HepG2 (cell line): ENCODE data around the gene ELL3.

Experiments used
- CTCF ChIP-seq: sonication (generic); formaldehyde crosslinking; IDR thresholded peaks from 2 replicates; pipeline ENCODE4 v1.5.0; 2020; ENCODE audit warnings: mild to moderate bottlenecking, missing genetic modification reagents, moderate library complexity
- HOXA7 ChIP-seq: sonication (generic); formaldehyde crosslinking; IDR thresholded peaks from 2 replicates; pipeline ENCODE4 v1.8.1; 2022; ENCODE audit warnings: mild to moderate bottlenecking, missing genetic modification reagents, moderate library complexity
- KDM5B ChIP-seq: sonication (generic); formaldehyde crosslinking; IDR thresholded peaks from 2 replicates; pipeline ENCODE4 v1.4.0; 2020; ENCODE audit warnings: missing genetic modification reagents, mild to moderate bottlenecking, borderline replicate concordance
- KLF16 ChIP-seq, 2 experiments: sonication (generic) in 1 of 2; formaldehyde crosslinking in 1 of 2; IDR thresholded peaks; 2 replicates each; pipeline versions ENCODE4 v1.6.1 to v1.8.0; 2016 to 2023; ENCODE audit warnings: missing genetic modification reagents in 2 of 2, missing compliant biosample characterization in 1 of 2
- POLR2A ChIP-seq, 2 experiments: IDR thresholded peaks; 2 replicates each; pipeline ENCODE4 v1.6.1; 2011; ENCODE audit warnings: low read depth in 2 of 2, low read length in 2 of 2, mild to moderate bottlenecking in 1 of 2, moderate library complexity in 1 of 2; ENCODE audit not compliant: insufficient read depth in 1 of 2
- POLR2AphosphoS5 ChIP-seq: IDR thresholded peaks from 2 replicates; pipeline ENCODE4 v1.6.1; 2012; ENCODE audit warnings: low read depth, low read length
- REST ChIP-seq, 2 experiments: IDR thresholded peaks; 2 replicates each; pipeline ENCODE4 v1.6.1; 2011 to 2012; ENCODE audit warnings: low read length in 2 of 2, borderline replicate concordance in 1 of 2, low read depth in 1 of 2, mild to moderate bottlenecking in 1 of 2, moderate library complexity in 1 of 2
- TF ChIP-seq, protein P1 (sequence below): IDR thresholded peaks from 2 replicates; pipeline ENCODE4 v1.6.1; 2012; ENCODE audit warnings: inconsistent platforms

DNA sequence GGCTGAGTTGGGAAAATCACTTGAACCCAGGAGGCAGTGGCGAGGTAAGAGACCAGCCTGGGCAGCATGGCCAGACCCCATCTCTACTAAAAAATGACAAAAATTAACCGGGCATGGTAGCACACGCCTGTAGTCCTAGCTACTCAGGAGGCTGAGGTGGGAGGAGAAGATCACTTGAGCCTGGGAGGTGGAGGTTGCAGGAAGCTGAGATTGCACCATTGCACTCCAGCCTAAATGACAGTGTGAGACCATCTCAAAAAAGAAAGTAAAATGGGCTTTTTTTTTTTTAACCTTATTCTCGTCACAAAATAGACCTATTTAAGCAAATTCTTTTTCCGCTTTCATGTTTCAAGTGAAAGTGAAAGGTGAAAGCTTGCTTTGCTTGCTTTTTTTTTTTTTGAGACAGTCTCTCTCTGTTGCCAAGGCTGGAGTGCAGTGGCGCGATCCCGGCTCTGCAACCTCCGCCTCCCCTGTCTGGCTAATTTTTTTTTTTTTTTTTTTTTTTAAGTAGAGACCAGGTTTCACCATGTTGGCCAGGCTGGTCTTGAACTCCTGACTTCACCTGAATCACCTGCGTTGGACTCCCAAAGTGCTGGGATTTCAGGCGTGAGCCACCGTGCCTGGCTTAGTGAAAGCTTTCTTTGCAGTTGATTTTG, 26.9 kb downstream of the ELL3 start:
- TF ChIP-seq REST (IDR thresholded peaks at IDR 0.05; ENCODE audit: borderline replicate concordance in 1 of 2, low read depth in 1 of 2, low read length in 2 of 2) (no peak), HOXA7 (no peak), KLF16 (CRISPR knock-in tag; IDR thresholded peaks at IDR 0.05) (no peak), KDM5B (CRISPR knock-in tag) (no peak), CTCF (CRISPR knock-in tag) (no peak), POLR2AphosphoS5 (no peak), POLR2A (IDR thresholded peaks at IDR 0.05; ENCODE audit: insufficient read depth in 1 of 2, low read depth in 2 of 2, low read length in 2 of 2) (no peak)
- TF ChIP-seq, protein P1, sequence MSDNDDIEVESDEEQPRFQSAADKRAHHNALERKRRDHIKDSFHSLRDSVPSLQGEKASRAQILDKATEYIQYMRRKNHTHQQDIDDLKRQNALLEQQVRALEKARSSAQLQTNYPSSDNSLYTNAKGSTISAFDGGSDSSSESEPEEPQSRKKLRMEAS = no peak
